HL-60 (cell line): Measurements from ENCODE around the gene SUMF1.

ENCODE experiments used
- DNase-seq, 2 experiments: peaks; one replicate each; pipeline ENCODE4 v3.0.0-alpha.2; 2010 to 2020; ENCODE audit warnings: low read depth in 1 of 2, low spot score in 1 of 2
- H3K27ac ChIP-seq: fragments of 250-450 bp; sonication (Bioruptor Pico); replicated peaks from 2 replicates; pipeline ENCODE4 v1.5.1; 2020; ENCODE audit warnings: mild to moderate bottlenecking, moderate library complexity
- H3K27me3 ChIP-seq: fragments of 250-450 bp; sonication (Bioruptor Pico); 2 replicates; pipeline ENCODE4 v1.5.1; 2021; ENCODE audit warnings: mild to moderate bottlenecking, moderate library complexity; ENCODE audit not compliant: insufficient read depth, poor library complexity, severe bottlenecking
- H3K4me3 ChIP-seq: replicated peaks from 2 replicates; pipeline ENCODE4 v1.5.1; 2011; ENCODE audit warnings: mild to moderate bottlenecking, control low read depth, low read length; ENCODE audit not compliant: insufficient read depth
- CTCF ChIP-seq: IDR thresholded peaks from one replicate; pipeline ENCODE4 v1.5.1; 2011; ENCODE audit warnings: low read length, control low read depth, inconsistent platforms; ENCODE audit not compliant: insufficient read depth
- GABPA ChIP-seq: IDR thresholded peaks from 2 replicates; pipeline ENCODE4 v1.6.1; 2012; ENCODE audit warnings: low read depth
- POLR2AphosphoS5 ChIP-seq: IDR thresholded peaks from 2 replicates; pipeline ENCODE4 v1.6.1; 2012; ENCODE audit warnings: low read depth
- REST ChIP-seq: IDR thresholded peaks from 2 replicates; pipeline ENCODE4 v1.6.1; 2012; ENCODE audit warnings: low read depth; ENCODE audit not compliant: insufficient replicate concordance
- SPI1 ChIP-seq: IDR thresholded peaks from 2 replicates; pipeline ENCODE4 v1.6.1; 2012; ENCODE audit warnings: low read depth, mild to moderate bottlenecking, borderline replicate concordance

SUMF1 gene

GRCh38 chr3:4394567-4394966 is 72.5 kb downstream of the SUMF1 start:
- no peak for DNase-seq
- Histone ChIP-seq H3K4me3 (no peak overlapping the region), H3K27ac (peak overlapping the region; percentile 35), H3K27me3 (no peaks in the 10 kb centered on the region)
- TF ChIP-seq SPI1 (no peak), CTCF (no peak), REST (no peak), GABPA (no peak), POLR2AphosphoS5 (no peak)

GRCh38 chr3:4394048-4394447 is 73.0 kb downstream of the SUMF1 start:
- peak; percentile 22 to 37 for DNase-seq
- Histone ChIP-seq H3K4me3 (no peak overlapping the region), H3K27ac (peak overlapping the region; percentile 35), H3K27me3 (no peaks in the 10 kb centered on the region)
- TF ChIP-seq POLR2AphosphoS5 (no peak), GABPA (no peak), CTCF (no peak), SPI1 (no peak), REST (no peak)

GRCh38 chr3:4392992-4393391 is 74.1 kb downstream of the SUMF1 start:
- no peak for DNase-seq
- no peak overlapping the region for H3K27ac ChIP-seq
- H3K4me3 ChIP-seq = no peak overlapping the region
- no peak for TF ChIP-seq CTCF
- no peak for TF ChIP-seq SPI1
- TF ChIP-seq REST = no peak
- H3K27me3 ChIP-seq = no peaks in the 10 kb centered on the region
